ENCODE data around the gene ADIRF. TPM values are rescaled to one million over a fixed set of nuclear protein-coding genes. Genes with fewer than 3 reads are reported as not detected.

The ADIRF gene
- total and polyA plus RNA-seq, 9 of the 15 experiments (the other 6 are each of a cell fraction or from before 2014, with no cell fraction given), result 0.08 TPM; not detected in 8

GRCh38 chr10:86958901-86959736 lies 9.2 kb upstream of the ADIRF start (continued):
- TF ChIP-seq SRSF3 (IDR thresholded peaks at IDR 0.05; ENCODE audit: insufficient read depth, low read length) (no peak), LCOR (CRISPR knock-in tag; IDR thresholded peaks at IDR 0.05) (no peak), RB1 (IDR thresholded peaks at IDR 0.05; ENCODE audit: low read depth) (no peak), ZNF507 (tag; conservative IDR thresholded peaks at IDR 0.05) (no peak), CSDE1 (IDR thresholded peaks at IDR 0.05) (no peak), TOE1 (IDR thresholded peaks at IDR 0.05; ENCODE audit: borderline replicate concordance) (no peak), TOE1 (CRISPR knock-in tag; IDR thresholded peaks at IDR 0.05; ENCODE audit: borderline replicate concordance, low read depth) (no peak), SIN3A (IDR thresholded peaks at IDR 0.05; ENCODE audit: borderline replicate concordance in 2 of 2, control insufficient read depth in 1 of 2, low read depth in 2 of 2, low read length in 2 of 2) (peak in 1 of 2 experiments; percentile 17; a peak in 1 of 4 replicates), MITF (IDR thresholded peaks at IDR 0.05) (no peak), MCM3 (IDR thresholded peaks at IDR 0.05) (no peak), ZNF12 (CRISPR knock-in tag; IDR thresholded peaks at IDR 0.05) (no peak), YBX1 (IDR thresholded peaks at IDR 0.05) (no peak), GMEB1 (CRISPR knock-in tag; IDR thresholded peaks at IDR 0.05) (no peak), HDAC1 (IDR thresholded peaks at IDR 0.05) (peak in 1 of 2 experiments; percentile 71; a peak in 2 of 4 replicates), ZNF41 (CRISPR knock-in tag; conservative IDR thresholded peaks at IDR 0.05) (no peak), TAF9B (IDR thresholded peaks at IDR 0.05; ENCODE audit: partially characterized antibody) (peak; percentile 57), HOMEZ (CRISPR knock-in tag; IDR thresholded peaks at IDR 0.05) (no peak), YY1 (IDR thresholded peaks at IDR 0.05; ENCODE audit: borderline replicate concordance in 1 of 3, control insufficient read depth in 1 of 3, extremely low read depth in 1 of 3, insufficient read depth in 3 of 3, insufficient read length in 1 of 3, insufficient replicate concordance in 2 of 3, low read depth in 1 of 3, low read length in 2 of 3) (no peak), LARP7 (IDR thresholded peaks at IDR 0.05) (no peak), TCF7 (IDR thresholded peaks at IDR 0.05; ENCODE audit: borderline replicate concordance) (no peak)

Measured in K562 (cell line).